H9 (cell line): ENCODE measurements around the gene SIX3. TPM values are rescaled to one million over a fixed set of nuclear protein-coding genes. Genes with fewer than 3 reads are reported as not detected.

ENCODE experiments used
- DNase-seq: peaks from one replicate; pipeline ENCODE4 v3.0.0-alpha.2; 2017
- H2AFZ ChIP-seq: one replicate; pipeline ENCODE4 v1.6.1; 2013; ENCODE audit warnings: mild to moderate bottlenecking, low read length, control low read depth, moderate library complexity
- H2AK5ac ChIP-seq: 2 replicates; pipeline ENCODE4 v1.6.1; 2013; ENCODE audit warnings: low read length, control low read depth, mixed read lengths; ENCODE audit not compliant: insufficient read length
- H2BK120ac ChIP-seq: one replicate; pipeline ENCODE4 v1.6.1; 2013; ENCODE audit warnings: low read depth, mild to moderate bottlenecking, low read length, control low read depth, inconsistent platforms; ENCODE audit not compliant: poor library complexity, severe bottlenecking
- H2BK12ac ChIP-seq: 2 replicates; pipeline ENCODE4 v1.6.1; 2013; ENCODE audit warnings: low read length, control low read depth, mixed read lengths, low read depth; ENCODE audit not compliant: insufficient read length
- H2BK15ac ChIP-seq: 2 replicates; pipeline ENCODE4 v1.6.1; 2013; ENCODE audit warnings: low read depth, low read length, control low read depth
- H2BK20ac ChIP-seq: one replicate; pipeline ENCODE4 v1.6.1; 2013; ENCODE audit warnings: low read depth, mild to moderate bottlenecking, low read length, control low read depth, inconsistent platforms; ENCODE audit not compliant: poor library complexity, severe bottlenecking
- H2BK5ac ChIP-seq: 2 replicates; pipeline ENCODE4 v1.6.1; 2013; ENCODE audit warnings: low read length, control low read depth, mixed read lengths; ENCODE audit not compliant: insufficient read length
- H3K14ac ChIP-seq: 2 replicates; pipeline ENCODE4 v1.6.1; 2013; ENCODE audit warnings: low read length, control low read depth; ENCODE audit not compliant: insufficient read depth
- H3K18ac ChIP-seq: 2 replicates; pipeline ENCODE4 v1.6.1; 2013; ENCODE audit warnings: low read depth, mild to moderate bottlenecking, mixed read lengths, low read length, control low read depth; ENCODE audit not compliant: insufficient read length
- H3K23ac ChIP-seq: 2 replicates; pipeline ENCODE4 v1.6.1; 2013; ENCODE audit warnings: low read length, control low read depth, mixed read lengths, low read depth; ENCODE audit not compliant: insufficient read length
- H3K23me2 ChIP-seq: 2 replicates; pipeline ENCODE4 v1.6.1; 2013; ENCODE audit warnings: low read depth, mild to moderate bottlenecking, mixed read lengths, low read length, control low read depth; ENCODE audit not compliant: insufficient read length, poor library complexity, severe bottlenecking
- H3K27ac ChIP-seq: 2 replicates; pipeline ENCODE4 v1.5.1; 2013; ENCODE audit warnings: low read length, control low read depth, mixed read lengths, low read depth; ENCODE audit not compliant: insufficient read length
- H3K27me3 ChIP-seq: 2 replicates; pipeline ENCODE4 v1.6.1; 2013; ENCODE audit warnings: low read length, control low read depth, inconsistent platforms; ENCODE audit not compliant: insufficient read depth
- H3K4ac ChIP-seq: 2 replicates; pipeline ENCODE4 v1.6.1; 2013; ENCODE audit warnings: low read depth, mild to moderate bottlenecking, control low read depth, inconsistent platforms, low read length, moderate library complexity
- H3K4me1 ChIP-seq: 2 replicates; pipeline ENCODE4 v1.6.1; 2013; ENCODE audit warnings: low read length, control low read depth, inconsistent platforms; ENCODE audit not compliant: insufficient read depth
- H3K4me2 ChIP-seq: 2 replicates; pipeline ENCODE4 v1.6.1; 2013; ENCODE audit warnings: low read length, control low read depth, mixed read lengths; ENCODE audit not compliant: insufficient read length, insufficient read depth
- H3K56ac ChIP-seq: 2 replicates; pipeline ENCODE4 v1.6.1; 2013; ENCODE audit warnings: low read depth, mild to moderate bottlenecking, mixed read lengths, low read length, control low read depth; ENCODE audit not compliant: insufficient read length
- H3K79me1 ChIP-seq: 2 replicates; pipeline ENCODE4 v1.6.1; 2013; ENCODE audit warnings: low read depth, mild to moderate bottlenecking, moderate library complexity, low read length, control low read depth, inconsistent platforms; ENCODE audit not compliant: insufficient read depth, poor library complexity, severe bottlenecking
- H3K79me2 ChIP-seq: 2 replicates; pipeline ENCODE4 v1.6.1; 2013; ENCODE audit warnings: low read length, control low read depth, inconsistent platforms; ENCODE audit not compliant: insufficient read depth
- H3K9ac ChIP-seq: 2 replicates; pipeline ENCODE4 v1.6.1; 2013; ENCODE audit warnings: low read length, control low read depth, mixed read lengths; ENCODE audit not compliant: insufficient read length; ENCODE audit errors: extremely low read depth
- H3K9me3 ChIP-seq: one replicate; pipeline ENCODE4 v1.6.1; 2013; ENCODE audit warnings: low read depth, low read length, inconsistent platforms; ENCODE audit not compliant: control insufficient read depth
- H3T11ph ChIP-seq: one replicate; pipeline ENCODE4 v1.6.1; 2013; ENCODE audit warnings: mild to moderate bottlenecking, low read length, control low read depth, inconsistent platforms
- H4K20me1 ChIP-seq: one replicate; pipeline ENCODE4 v1.6.1; 2013; ENCODE audit not compliant: control insufficient read depth, insufficient read length, insufficient read depth
- H4K5ac ChIP-seq: 2 replicates; pipeline ENCODE4 v1.6.1; 2013; ENCODE audit warnings: low read depth, mild to moderate bottlenecking, mixed read lengths, low read length, control low read depth; ENCODE audit not compliant: insufficient read length
- H4K8ac ChIP-seq: replicated peaks from 2 replicates; pipeline ENCODE4 v1.6.1; 2013; ENCODE audit warnings: low read length, control low read depth, mixed read lengths, low read depth; ENCODE audit not compliant: insufficient read length
- H4K91ac ChIP-seq: 2 replicates; pipeline ENCODE4 v1.6.1; 2013; ENCODE audit warnings: low read depth, mild to moderate bottlenecking, moderate library complexity, mixed read lengths, low read length, control low read depth; ENCODE audit not compliant: insufficient read length
- H3K27ac Mint-ChIP-seq, 3 experiments: 2 replicates in 2 of 3; 3 replicates in 1 of 3; pipeline ENCODE4 v1.8.0; 2020 to 2021; ENCODE audit warnings: mixed read lengths in 3 of 3, mild to moderate bottlenecking in 1 of 3, moderate library complexity in 1 of 3
- H3K27me3 Mint-ChIP-seq: 2 replicates; pipeline ENCODE4 v1.8.0; 2021; ENCODE audit warnings: low read depth, mild to moderate bottlenecking, moderate library complexity, mixed read lengths
- H3K36me3 Mint-ChIP-seq, 3 experiments: 2 replicates in 2 of 3; 3 replicates in 1 of 3; pipeline ENCODE4 v1.8.0; 2020 to 2021; ENCODE audit warnings: low read depth in 3 of 3, mixed read lengths in 3 of 3; ENCODE audit not compliant: insufficient read depth in 1 of 3
- H3K4me1 Mint-ChIP-seq, 2 experiments: 2 replicates each; pipeline ENCODE4 v1.8.0; 2020; ENCODE audit warnings: mixed read lengths in 2 of 2
- H3K4me3 Mint-ChIP-seq, 2 experiments: 2 replicates in 1 of 2; 3 replicates in 1 of 2; pipeline ENCODE4 v1.8.0; 2020 to 2021; ENCODE audit warnings: mild to moderate bottlenecking in 2 of 2, mixed read lengths in 2 of 2, moderate library complexity in 1 of 2
- H3K9me3 Mint-ChIP-seq, 2 experiments: 2 replicates in 1 of 2; 3 replicates in 1 of 2; pipeline ENCODE4 v1.8.0; 2020; ENCODE audit warnings: mild to moderate bottlenecking in 2 of 2, mixed read lengths in 2 of 2, moderate library complexity in 1 of 2
- WGBS: extraction: QIAGEN DNeasy Blood & Tissue Kit; methylation state at CpG from one replicate; pipeline ENCODE4 v1.1.7; 2013; ENCODE audit warnings: missing lambda C conversion rate, low lambda C conversion rate, mixed read lengths; ENCODE audit not compliant: insufficient read length; ENCODE audit errors: extremely low coverage; 5-methylcytosine and 5-hydroxymethylcytosine counted together
- total RNA-seq: library from RNA; stranded (reverse); gene quantifications from 2 replicates; pipeline ENCODE4 v1.2.1, GENCODE V29; 2021
- TF ChIP-seq, protein P1 (sequence below): fragments of 200-600 bp; sonication (generic); conservative IDR thresholded peaks from 3 replicates; pipeline ENCODE4 v1.8.0; 2021; ENCODE audit warnings: antibody characterized with exemption, mild to moderate bottlenecking

SIX3 gene
- total RNA-seq, 1 experiment from 2014 or later = 0.55 TPM

DNA sequence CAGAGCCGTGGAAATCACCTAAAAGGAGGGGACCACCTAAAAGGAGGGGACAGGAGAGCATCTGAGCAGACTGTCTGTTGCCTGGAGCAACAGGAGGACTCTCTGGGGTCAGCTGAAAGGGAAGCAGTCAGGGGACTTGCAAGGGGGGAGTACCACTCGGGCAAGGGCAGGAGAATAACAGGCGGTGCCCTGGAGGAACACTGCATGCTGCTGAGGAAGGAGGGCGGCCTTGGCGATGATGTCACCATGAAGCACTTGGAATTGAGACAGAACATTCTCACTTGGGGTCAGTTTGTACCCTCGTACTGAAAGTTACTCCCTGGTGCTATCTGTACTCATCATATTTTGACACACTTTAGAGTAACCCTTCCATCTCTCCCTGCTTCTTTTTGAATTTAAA lies 18.4 kb downstream of the SIX3 start:
- Histone ChIP-seq H4K91ac (no peak overlapping the region), H2BK20ac (no peak overlapping the region), H3K23me2 (peaks cover 7% of the 10 kb centered on the region), H3K9ac (no peak overlapping the region), H3K9me3 (no peaks in the 10 kb centered on the region), H3K4me2 (no peak overlapping the region), H2AFZ (no peak overlapping the region), H3K4ac (no peak overlapping the region), H4K20me1 (no peaks in the 10 kb centered on the region), H3K79me1 (no peaks in the 10 kb centered on the region), H3K18ac (no peak overlapping the region), H4K5ac (no peak overlapping the region), H3K23ac (no peak overlapping the region), H2BK5ac (no peak overlapping the region), H2BK15ac (no peak overlapping the region), H3K14ac (no peak overlapping the region), H3K79me2 (no peaks in the 10 kb centered on the region), H3K27ac (no peak overlapping the region), H3K4me1 (peaks cover 3% of the 10 kb centered on the region; the same call in 1 of the 2 replicates), H4K8ac (no peak overlapping the region), H3K56ac (no peak overlapping the region), H3T11ph (no peak overlapping the region), H2BK12ac (no peak overlapping the region), H3K27me3 (peaks cover 15% of the 10 kb centered on the region), H2BK120ac (no peak overlapping the region), H2AK5ac (no peak overlapping the region)
- TF ChIP-seq, protein P1, sequence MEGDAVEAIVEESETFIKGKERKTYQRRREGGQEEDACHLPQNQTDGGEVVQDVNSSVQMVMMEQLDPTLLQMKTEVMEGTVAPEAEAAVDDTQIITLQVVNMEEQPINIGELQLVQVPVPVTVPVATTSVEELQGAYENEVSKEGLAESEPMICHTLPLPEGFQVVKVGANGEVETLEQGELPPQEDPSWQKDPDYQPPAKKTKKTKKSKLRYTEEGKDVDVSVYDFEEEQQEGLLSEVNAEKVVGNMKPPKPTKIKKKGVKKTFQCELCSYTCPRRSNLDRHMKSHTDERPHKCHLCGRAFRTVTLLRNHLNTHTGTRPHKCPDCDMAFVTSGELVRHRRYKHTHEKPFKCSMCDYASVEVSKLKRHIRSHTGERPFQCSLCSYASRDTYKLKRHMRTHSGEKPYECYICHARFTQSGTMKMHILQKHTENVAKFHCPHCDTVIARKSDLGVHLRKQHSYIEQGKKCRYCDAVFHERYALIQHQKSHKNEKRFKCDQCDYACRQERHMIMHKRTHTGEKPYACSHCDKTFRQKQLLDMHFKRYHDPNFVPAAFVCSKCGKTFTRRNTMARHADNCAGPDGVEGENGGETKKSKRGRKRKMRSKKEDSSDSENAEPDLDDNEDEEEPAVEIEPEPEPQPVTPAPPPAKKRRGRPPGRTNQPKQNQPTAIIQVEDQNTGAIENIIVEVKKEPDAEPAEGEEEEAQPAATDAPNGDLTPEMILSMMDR = no peak
- H3K9me3 Mint-ChIP-seq = no peaks in the 10 kb centered on the region; a peak in 2 of 5 replicates
- peaks cover 83% of the 10 kb centered on the region for H3K27me3 Mint-ChIP-seq
- no peak for DNase-seq
- H3K27ac Mint-ChIP-seq = no peak overlapping the region; a peak in 1 of 7 replicates
- H3K4me1 Mint-ChIP-seq = peaks cover 27 to 38% of the 10 kb centered on the region in 2 experiments
- WGBS = no CpG with 5 or more reads among the region's 6 CpGs
- no peak overlapping the region for H3K4me3 Mint-ChIP-seq
- no peaks in the 10 kb centered on the region for H3K36me3 Mint-ChIP-seq
